ENCODE data around the gene ACCSL.
A peak's percentile ranks its signal among the peaks of the same experiment; 100 is the strongest.

The ACCSL gene

GRCh38 chr11:44096360-44097185 is 48.8 kb downstream of the ACCSL start:
- H3K27me3 ChIP-seq (ENCODE audit: control insufficient read depth in 1 of 2, insufficient read depth in 2 of 2, low read length in 2 of 2) = no peaks in the 10 kb centered on the region
- no peak overlapping the region for H3K27ac ChIP-seq (ENCODE audit: low read length)
- peak overlapping the region; percentile 67 to 86 for H3K4me3 ChIP-seq (ENCODE audit: low read length in 2 of 2)
- H3K4me1 ChIP-seq (ENCODE audit: control insufficient read depth, insufficient read depth, low read length) = peaks cover 9% of the 10 kb centered on the region
- peak overlapping the region; percentile 86 for H3K9ac ChIP-seq (ENCODE audit: low read length in 2 of 2)
- peaks cover 0 to 2% of the 10 kb centered on the region in 2 donors for H3K36me3 ChIP-seq (ENCODE audit: control insufficient read depth in 2 of 2, insufficient read depth in 2 of 2, low read length in 2 of 2)
- H3K9me3 ChIP-seq (ENCODE audit: control insufficient read depth in 2 of 2, low read length in 2 of 2) = no peaks in the 10 kb centered on the region

DNA sequence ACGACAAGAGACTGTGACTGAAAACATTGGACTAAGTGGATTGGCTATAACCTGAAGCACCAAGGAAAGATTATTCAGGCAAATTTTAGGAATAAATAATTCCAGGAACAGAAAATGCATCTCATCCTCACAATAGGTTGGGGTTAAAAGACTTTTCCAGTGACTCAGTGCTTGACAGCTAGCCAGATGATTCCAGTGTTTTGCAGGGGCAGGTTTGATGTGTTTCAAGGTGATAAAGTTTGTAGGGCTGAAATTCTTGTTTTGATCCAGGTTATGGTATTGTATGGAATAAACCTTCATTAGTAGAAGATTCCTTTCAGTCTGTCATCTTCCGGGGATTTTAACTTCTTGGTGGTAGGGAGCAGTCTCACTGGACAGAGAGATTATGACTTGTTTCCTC is 50.0 kb downstream of the ACCSL start:
- no peak overlapping the region for H3K27ac ChIP-seq (ENCODE audit: low read length)
- no peak overlapping the region for H3K4me3 ChIP-seq (ENCODE audit: low read length in 2 of 2)
- peaks cover 0 to 2% of the 10 kb centered on the region in 2 donors for H3K36me3 ChIP-seq (ENCODE audit: control insufficient read depth in 2 of 2, insufficient read depth in 2 of 2, low read length in 2 of 2)
- H3K9ac ChIP-seq (ENCODE audit: low read length in 2 of 2) = no peak overlapping the region
- H3K4me1 ChIP-seq (ENCODE audit: control insufficient read depth, insufficient read depth, low read length) = peaks cover 9% of the 10 kb centered on the region
- H3K27me3 ChIP-seq (ENCODE audit: control insufficient read depth in 1 of 2, insufficient read depth in 2 of 2, low read length in 2 of 2) = no peaks in the 10 kb centered on the region
- no peaks in the 10 kb centered on the region for H3K9me3 ChIP-seq (ENCODE audit: control insufficient read depth in 2 of 2, low read length in 2 of 2)

GRCh38 chr11:44101098-44101497 is 53.3 kb downstream of the ACCSL start:
- Histone ChIP-seq H3K4me1 (ENCODE audit: control insufficient read depth, insufficient read depth, low read length) (peaks cover 6% of the 10 kb centered on the region), H3K4me3 (ENCODE audit: low read length in 2 of 2) (no peak overlapping the region), H3K27me3 (ENCODE audit: control insufficient read depth in 1 of 2, insufficient read depth in 2 of 2, low read length in 2 of 2) (no peaks in the 10 kb centered on the region), H3K36me3 (ENCODE audit: control insufficient read depth in 2 of 2, insufficient read depth in 2 of 2, low read length in 2 of 2) (peaks cover 0 to 2% of the 10 kb centered on the region in 2 donors), H3K9me3 (ENCODE audit: control insufficient read depth in 2 of 2, low read length in 2 of 2) (no peaks in the 10 kb centered on the region), H3K9ac (ENCODE audit: low read length in 2 of 2) (no peak overlapping the region), H3K27ac (ENCODE audit: low read length) (no peak overlapping the region)

DNA sequence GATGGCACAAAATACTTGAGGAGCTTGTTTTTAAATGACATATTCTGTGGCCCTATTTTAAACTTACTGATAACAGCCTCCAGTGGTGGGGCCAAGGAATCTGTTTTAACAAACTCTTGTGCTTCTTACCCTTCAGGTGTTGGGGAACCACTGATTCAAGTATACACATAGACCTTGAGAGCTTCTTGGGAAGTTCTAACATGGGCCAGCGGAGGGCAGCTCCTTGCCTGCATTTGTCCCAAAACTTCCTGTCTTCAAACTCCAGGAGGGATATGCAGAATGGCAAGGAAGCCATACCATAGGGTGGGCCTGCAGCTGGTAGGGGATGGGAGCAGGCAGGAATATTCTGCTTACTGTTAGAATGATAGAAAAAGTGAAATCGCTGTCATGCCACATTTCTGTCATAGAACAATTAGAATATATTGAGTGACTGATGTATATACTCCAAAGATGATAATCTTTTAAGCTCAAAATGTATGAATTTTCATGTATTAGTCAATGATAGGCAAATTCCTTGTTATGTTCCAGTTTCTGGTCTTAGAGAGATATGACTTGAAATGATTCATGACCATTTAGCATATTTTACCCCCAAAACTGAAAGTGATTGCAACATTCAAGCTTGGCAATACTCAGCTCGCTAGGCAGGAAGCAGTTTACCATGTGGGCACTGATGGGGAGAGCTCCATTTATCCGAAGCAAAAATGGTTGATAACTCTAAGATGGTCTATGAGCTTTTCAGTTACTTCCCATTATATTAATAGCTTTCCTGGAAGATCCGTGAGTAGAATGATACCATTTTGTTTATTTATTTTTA is 56.9 kb downstream of the ACCSL start:
- Histone ChIP-seq H3K9ac (ENCODE audit: low read length in 2 of 2) (no peak overlapping the region), H3K36me3 (ENCODE audit: control insufficient read depth in 2 of 2, insufficient read depth in 2 of 2, low read length in 2 of 2) (peaks cover 16 to 18% of the 10 kb centered on the region in 2 donors), H3K9me3 (ENCODE audit: control insufficient read depth in 2 of 2, low read length in 2 of 2) (no peaks in the 10 kb centered on the region), H3K27ac (ENCODE audit: low read length) (no peak overlapping the region), H3K27me3 (ENCODE audit: control insufficient read depth in 1 of 2, insufficient read depth in 2 of 2, low read length in 2 of 2) (no peaks in the 10 kb centered on the region), H3K4me3 (ENCODE audit: low read length in 2 of 2) (no peak overlapping the region), H3K4me1 (ENCODE audit: control insufficient read depth, insufficient read depth, low read length) (peaks cover 2% of the 10 kb centered on the region)

- Histone ChIP-seq H3K9me3 (ENCODE audit: control insufficient read depth in 2 of 2, low read length in 2 of 2) (no peaks in the 10 kb centered on the region), H3K27me3 (ENCODE audit: control insufficient read depth in 1 of 2, insufficient read depth in 2 of 2, low read length in 2 of 2) (no peaks in the 10 kb centered on the region), H3K9ac (ENCODE audit: low read length in 2 of 2) (no peak overlapping the region), H3K36me3 (ENCODE audit: control insufficient read depth in 2 of 2, insufficient read depth in 2 of 2, low read length in 2 of 2) (peaks cover 16 to 19% of the 10 kb centered on the region in 2 donors), H3K4me1 (ENCODE audit: control insufficient read depth, insufficient read depth, low read length) (peaks cover 11% of the 10 kb centered on the region), H3K4me3 (ENCODE audit: low read length in 2 of 2) (no peak overlapping the region), H3K27ac (ENCODE audit: low read length) (no peak overlapping the region)
Measured at GRCh38 chr11:44108260-44108659, 60.5 kb downstream of the ACCSL start.

Measured in stomach smooth muscle (tissue), 2 donors.